Aorta (tissue), 5 donors: ENCODE measurements around the gene AP1AR. TPM values are rescaled to one million over a fixed set of nuclear protein-coding genes. Genes with fewer than 3 reads are reported as not detected.

ENCODE experiments used
- ATAC-seq: fragments of 200-7000 bp; cut with Tn5 transposase; one replicate; pipeline ENCODE4 v1.9.1; 2022; ENCODE audit warnings: moderate library complexity; ENCODE audit not compliant: low FRiP score
- DNase-seq, 2 donors: peaks; one replicate each; pipeline ENCODE4 v3.0.0-alpha.2; 2020
- H3K27ac ChIP-seq, 2 donors: one replicate each; pipeline ENCODE4 v1.5.1; 2013; ENCODE audit warnings: low read length in 2 of 2, mild to moderate bottlenecking in 2 of 2, moderate library complexity in 2 of 2, control low read depth in 1 of 2, inconsistent platforms in 1 of 2, low read depth in 1 of 2
- H3K27me3 ChIP-seq, 2 donors: one replicate each; pipeline ENCODE4 v1.6.1; 2013; ENCODE audit warnings: control low read depth in 1 of 2, low read length in 1 of 2, mild to moderate bottlenecking in 1 of 2, moderate library complexity in 1 of 2; ENCODE audit not compliant: insufficient read depth in 2 of 2, control insufficient read depth in 1 of 2
- H3K36me3 ChIP-seq, 2 donors: one replicate each; pipeline ENCODE4 v1.6.1; 2013; ENCODE audit warnings: control low read depth in 1 of 2, low read length in 1 of 2, mild to moderate bottlenecking in 1 of 2; ENCODE audit not compliant: insufficient read depth in 2 of 2, control insufficient read depth in 1 of 2
- H3K4me1 ChIP-seq, 2 donors: one replicate each; pipeline ENCODE4 v1.6.1; 2013; ENCODE audit warnings: low read length in 2 of 2, control low read depth in 1 of 2, mild to moderate bottlenecking in 1 of 2, moderate library complexity in 1 of 2; ENCODE audit not compliant: insufficient read depth in 2 of 2, control insufficient read depth in 1 of 2
- H3K4me3 ChIP-seq, 2 donors: one replicate each; pipeline ENCODE4 v1.5.1; 2013; ENCODE audit warnings: low read length in 2 of 2, control low read depth in 1 of 2, mild to moderate bottlenecking in 1 of 2
- H3K9me3 ChIP-seq: one replicate; pipeline ENCODE4 v1.6.1; 2013; ENCODE audit warnings: mild to moderate bottlenecking, low read length; ENCODE audit not compliant: control insufficient read depth
- WGBS, 2 donors: extraction: QIAGEN DNeasy Blood & Tissue Kit; methylation state at CpG; one replicate each; pipeline ENCODE4 v1.1.7; 2013; 5-methylcytosine and 5-hydroxymethylcytosine counted together
- intact Hi-C, 2 donors: fragments of 100-400 bp; cut with DNase I; formaldehyde crosslinking; loops; one replicate each; pipeline versions ENCODE4 v1.14.2 to v1.15.0; 2022
- long read RNA-seq, 2 donors: library from polyadenylated mRNA; unstranded; transcript quantifications; one replicate each; pipeline ENCODE4 v2.0.0, GENCODE V29; 2020 to 2021
- polyA plus RNA-seq, 2 donors: library from polyadenylated mRNA; stranded (reverse); fragments of 200-250 nt; gene quantifications; one replicate each; pipeline ENCODE4 v1.2.3, GENCODE V29; 2013
- total RNA-seq, 2 donors: library from RNA; stranded (reverse); fragmentation: NEBNext Ultra II Directional; extraction: Animal tissue kit (Norgen Biotek cat#: 25700); gene quantifications; one replicate each; pipeline ENCODE4 v1.2.1, GENCODE V29; 2021
- donor health status: healthy with polysubstance abuse.
- donor health status: Bipolar disorder and iron deficiency.
- donor health status: DM: no; HTN: no; CAD: no.
- donor health status: DM: no; HTN: no; CAD: no.
- donor health status: DM: yes; HTN: yes; CAD: no.

The AP1AR gene
- total RNA-seq (10 to 100 TPM; 12.9 to 17.9 TPM), polyA plus RNA-seq (10 to 100 TPM in 1 of 2 donors, 1 to 10 TPM in 1; 9.4 to 15.3 TPM)
- long read RNA-seq, donor 1, partial matches to known transcripts, result 0 of 4 reads
- long read RNA-seq, donor 1, other reads (novel, unspliced or antisense), result 1 of 4 reads
- long read RNA-seq, donor 2, transcript AP1AR-201 (10 exons, 2,902 nt), result major isoform, 8 of 11 reads
- long read RNA-seq, donor 2, partial matches to known transcripts, result 0 of 11 reads
- long read RNA-seq, donor 2, other reads (novel, unspliced or antisense), result 3 of 11 reads

DNA sequence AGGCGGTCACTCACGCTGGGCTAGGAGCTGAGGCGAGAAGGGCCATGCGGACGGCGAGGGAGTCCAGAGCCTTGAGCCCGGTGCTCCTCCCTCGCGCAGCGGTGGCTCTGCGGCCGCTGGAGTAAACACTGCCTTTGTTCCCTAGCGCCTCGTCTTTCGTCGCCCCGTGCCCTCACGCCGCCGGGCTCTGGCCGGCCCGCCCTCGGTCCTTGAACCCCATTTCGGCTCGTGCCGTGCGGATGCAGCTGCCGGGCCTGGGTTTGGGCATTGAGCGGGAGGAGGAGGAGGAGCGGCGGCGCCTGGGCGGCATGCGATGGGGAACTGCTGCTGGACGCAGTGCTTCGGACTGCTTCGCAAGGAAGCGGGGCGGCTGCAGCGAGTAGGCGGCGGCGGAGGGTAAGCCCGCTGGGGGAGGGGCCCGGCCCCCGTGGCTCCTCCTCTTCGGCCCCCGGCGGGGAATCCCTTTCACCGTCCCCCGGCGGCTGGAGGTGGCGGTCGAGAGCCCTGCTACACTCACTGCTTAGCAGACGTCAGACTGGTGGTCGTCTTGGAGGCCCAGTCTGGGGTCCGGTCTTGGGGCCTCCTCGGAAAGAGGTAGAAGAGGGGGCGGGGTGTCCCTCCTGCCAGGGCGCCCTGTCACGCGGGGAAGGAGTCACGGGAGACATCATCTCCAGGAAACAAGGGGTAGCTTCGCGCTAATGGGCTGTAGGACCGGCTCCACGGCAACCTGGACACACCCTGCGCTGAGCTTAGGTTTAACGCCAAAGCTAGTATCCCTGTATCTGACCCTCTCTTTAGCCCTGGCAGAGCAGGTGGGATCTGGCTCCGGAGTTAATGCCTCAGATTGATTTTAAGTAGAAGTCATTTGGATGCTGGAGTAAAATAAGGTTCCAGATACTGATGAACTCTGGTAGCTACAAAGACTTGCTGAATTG, at the start of gene AP1AR:
TSS of gene AP1AR (plus strand) at position 9 of the 935 bp plus-strand sequence. CDS start at position 314, 305 bp downstream.
- DNase-seq, result peak; percentile 89 to 94
- intact Hi-C loops, result loop anchor here (1.0 to 5.0 kb wide), 3 partner anchors 55 to 87 kb away; partner anchors contain the start of genes FAM241A (in 1 of the 2) and TIFA (in 1 of the 2)
- peak within 1 kb of the TSS; percentile 89 to 95 for H3K4me3 ChIP-seq
- no peaks in the 10 kb centered on the region for H3K9me3 ChIP-seq
- WGBS, 2 donors, result 0% methylated on average over 55 to 70 of the region's 70 CpGs
- no peaks in the 10 kb centered on the region for H3K36me3 ChIP-seq
- H3K27ac ChIP-seq, result peak within 1 kb of the TSS; percentile 0 to 96
- H3K27me3 ChIP-seq, result no peaks in the 10 kb centered on the region
- peak; percentile 91 for ATAC-seq
- no peaks in the 10 kb centered on the region for H3K4me1 ChIP-seq

- ATAC-seq (no peak), DNase-seq (no peak)
- intact Hi-C loops, result no loop called here
- no peaks in the 10 kb centered on the region for H3K4me1 ChIP-seq
- H3K4me3 ChIP-seq, result no peak overlapping the region
- no peaks in the 10 kb centered on the region for H3K9me3 ChIP-seq
- WGBS, 2 donors, result 78 to 80% methylated on average over 3 of the region's 3 CpGs
- no peaks in the 10 kb centered on the region for H3K36me3 ChIP-seq
- H3K27ac ChIP-seq, result no peak overlapping the region
- no peaks in the 10 kb centered on the region for H3K27me3 ChIP-seq
Measured at GRCh38 chr4:112182604-112183003, 49.0 kb upstream of the AP1AR start.

DNA sequence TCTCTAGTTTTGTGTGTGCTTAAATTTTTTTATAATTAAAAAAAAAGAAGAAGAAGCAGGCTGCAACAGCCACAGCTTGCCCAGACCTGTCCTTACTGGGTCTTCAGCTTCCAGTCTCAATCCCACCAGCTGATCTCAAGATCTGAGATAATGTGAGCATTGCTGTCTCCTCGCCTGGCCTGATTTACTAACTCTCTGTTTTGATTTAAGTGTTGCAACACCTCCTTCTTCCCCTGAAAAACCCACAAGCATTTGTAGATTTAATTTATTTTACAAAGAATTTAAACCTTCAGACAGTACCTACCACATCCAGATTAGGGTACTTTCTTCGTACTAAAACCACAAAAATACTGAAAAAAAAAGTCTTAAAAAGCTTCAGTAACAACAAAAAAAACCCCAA, 48.3 kb upstream of the AP1AR start:
- intact Hi-C loops, result no loop called here
- DNase-seq (no peak), ATAC-seq (no peak)
- Histone ChIP-seq H3K4me1 (no peaks in the 10 kb centered on the region), H3K27me3 (no peaks in the 10 kb centered on the region), H3K9me3 (no peaks in the 10 kb centered on the region), H3K4me3 (no peak overlapping the region), H3K27ac (no peak overlapping the region), H3K36me3 (no peaks in the 10 kb centered on the region)
- 93 to 94% methylated on average over 2 of the region's 2 CpGs for WGBS, 2 donors

DNA sequence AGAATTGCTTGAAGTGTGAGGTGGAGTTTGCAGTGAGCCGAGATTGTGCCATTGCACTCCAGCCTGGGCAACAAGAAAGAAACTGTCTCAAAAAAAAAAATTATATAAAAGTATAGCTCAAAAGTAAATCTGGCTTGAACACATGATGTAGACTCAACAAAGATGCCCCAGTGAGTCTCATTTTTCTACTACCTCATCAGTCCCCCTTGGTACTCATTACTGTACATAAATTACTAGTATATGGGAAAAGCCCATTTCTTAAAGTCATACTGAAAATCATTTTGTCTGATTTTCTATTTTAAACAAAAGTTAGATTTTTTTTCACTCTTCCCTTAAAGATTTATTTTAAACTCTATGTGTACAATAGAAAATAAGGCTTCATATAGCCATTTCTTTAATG, 47.1 kb upstream of the AP1AR start:
- H3K36me3 ChIP-seq, result no peaks in the 10 kb centered on the region
- DNase-seq (no peak), ATAC-seq (no peak)
- H3K4me3 ChIP-seq, result no peak overlapping the region
- intact Hi-C loops, result no loop called here
- no peaks in the 10 kb centered on the region for H3K9me3 ChIP-seq
- no peak overlapping the region for H3K27ac ChIP-seq
- no peaks in the 10 kb centered on the region for H3K4me1 ChIP-seq
- no peaks in the 10 kb centered on the region for H3K27me3 ChIP-seq
- WGBS, 2 donors, result 94 to 96% methylated on average over 1 of the region's 1 CpG

- H3K27me3 ChIP-seq, result no peaks in the 10 kb centered on the region
- no peak overlapping the region for H3K4me3 ChIP-seq
- DNase-seq (no peak), ATAC-seq (no peak)
- 91 to 98% methylated on average over 2 of the region's 2 CpGs for WGBS, 2 donors
- H3K27ac ChIP-seq, result no peak overlapping the region
- H3K4me1 ChIP-seq, result no peaks in the 10 kb centered on the region
- H3K36me3 ChIP-seq, result no peaks in the 10 kb centered on the region
- no peaks in the 10 kb centered on the region for H3K9me3 ChIP-seq
- intact Hi-C loops, result no loop called here
Measured at GRCh38 chr4:112185334-112185733, 46.3 kb upstream of the AP1AR start.

GRCh38 chr4:112185740-112186670, 45.6 kb upstream of the AP1AR start:
- H3K4me1 ChIP-seq, result no peaks in the 10 kb centered on the region
- no peak overlapping the region for H3K4me3 ChIP-seq
- H3K36me3 ChIP-seq, result no peaks in the 10 kb centered on the region
- no peaks in the 10 kb centered on the region for H3K27me3 ChIP-seq
- DNase-seq (no peak), ATAC-seq (no peak)
- WGBS, 2 donors, result 80 to 81% methylated on average over 8 of the region's 8 CpGs
- no peak overlapping the region for H3K27ac ChIP-seq
- intact Hi-C loops, result no loop called here
- H3K9me3 ChIP-seq, result no peaks in the 10 kb centered on the region

DNA sequence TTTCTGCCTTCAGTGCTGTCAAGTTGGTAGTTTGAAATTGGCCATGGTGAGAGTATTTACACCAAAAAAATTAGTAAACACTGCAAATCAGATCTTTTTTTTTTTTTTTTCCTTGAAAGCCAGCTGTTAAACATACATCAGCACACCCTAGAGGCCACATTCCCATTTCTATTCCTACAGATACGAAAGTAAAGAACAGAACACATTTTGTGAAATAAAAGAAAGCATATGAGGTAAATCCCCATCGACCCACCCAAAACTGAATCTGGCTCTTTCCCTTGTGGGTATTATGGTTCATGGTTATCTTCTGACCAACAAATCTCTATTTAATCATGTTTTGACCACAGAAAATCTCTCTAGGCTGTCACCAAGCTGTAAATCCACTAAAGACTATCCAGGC, 41.8 kb upstream of the AP1AR start:
- Histone ChIP-seq H3K9me3 (no peaks in the 10 kb centered on the region), H3K4me1 (no peaks in the 10 kb centered on the region), H3K36me3 (no peaks in the 10 kb centered on the region), H3K27ac (no peak overlapping the region), H3K27me3 (no peaks in the 10 kb centered on the region), H3K4me3 (no peak overlapping the region)
- intact Hi-C loops, result no loop called here
- ATAC-seq (no peak), DNase-seq (no peak)
- 60 to 61% methylated on average over 2 of the region's 2 CpGs for WGBS, 2 donors

GRCh38 chr4:112190684-112191083, 40.9 kb upstream of the AP1AR start:
- H3K36me3 ChIP-seq, result no peaks in the 10 kb centered on the region
- intact Hi-C loops, result no loop called here
- DNase-seq (no peak), ATAC-seq (no peak)
- H3K4me1 ChIP-seq, result no peaks in the 10 kb centered on the region
- H3K27me3 ChIP-seq, result no peaks in the 10 kb centered on the region
- H3K4me3 ChIP-seq, result no peak overlapping the region
- no peak overlapping the region for H3K27ac ChIP-seq
- no peaks in the 10 kb centered on the region for H3K9me3 ChIP-seq
- 87 to 92% methylated on average over 8 of the region's 8 CpGs for WGBS, 2 donors
